Activated CD8-positive, alpha-beta T cell treated with anti-CD3 and anti-CD28 coated beads, Interleukin-2, amount 10 ng/mL, durations not matched to agents 7 days and 5 days (primary cell): ENCODE measurements around the gene OLFM3. TPM values are rescaled to one million over a fixed set of nuclear protein-coding genes. Genes with fewer than 3 reads are reported as not detected.

ENCODE experiments used
- ATAC-seq: fragments of 150-1000 bp; cut with Tn5 transposase; one replicate; pipeline ENCODE4 v1.10.0; 2021; ENCODE audit warnings: moderate library complexity
- CTCF ChIA-PET: fragments of 350-600 bp; sonication (Branson Sonifier 250); formaldehyde crosslinking; loops from one replicate; lab custom pipeline; 2021; ENCODE audit warnings: antibody characterized with exemption; lab: Charles Lee
- POLR2A ChIA-PET: fragments of 350-600 bp; sonication (Branson Sonifier 250); formaldehyde crosslinking; loops from one replicate; lab custom pipeline; 2021; ENCODE audit warnings: antibody characterized with exemption; lab: Charles Lee
- DNase-seq: peaks from one replicate; pipeline ENCODE4 v3.0.0-alpha.2; 2020
- H3K27ac Mint-ChIP-seq: one replicate; pipeline ENCODE4 v1.8.0; 2021; ENCODE audit warnings: mild to moderate bottlenecking, mixed read lengths
- H3K27me3 Mint-ChIP-seq: one replicate; pipeline ENCODE4 v1.8.0; 2021; ENCODE audit warnings: low read depth, mixed read lengths
- H3K36me3 Mint-ChIP-seq: one replicate; pipeline ENCODE4 v1.8.0; 2021; ENCODE audit warnings: low read depth, mixed read lengths
- H3K4me1 Mint-ChIP-seq: one replicate; pipeline ENCODE4 v1.8.0; 2021; ENCODE audit warnings: low read depth, mixed read lengths
- H3K4me3 Mint-ChIP-seq: one replicate; pipeline ENCODE4 v1.8.0; 2021; ENCODE audit warnings: mild to moderate bottlenecking, mixed read lengths
- H3K9me3 Mint-ChIP-seq: one replicate; pipeline ENCODE4 v1.8.0; 2022; ENCODE audit warnings: mixed read lengths; ENCODE audit not compliant: insufficient read depth
- total RNA-seq, 2 experiments: library from RNA; stranded (reverse); gene quantifications; one replicate each; pipeline ENCODE4 v1.2.3, GENCODE V29; 2021

OLFM3 gene
- total RNA-seq, 2 experiments from 2014 or later = not detected

GRCh38 chr1:101905283-101905835 lies 91.4 kb downstream of the OLFM3 start:
- no peak overlapping the region for H3K4me3 Mint-ChIP-seq
- no peak for ATAC-seq
- no peak overlapping the region for H3K27ac Mint-ChIP-seq
- POLR2A ChIA-PET = no interaction called here
- no peaks in the 10 kb centered on the region for H3K9me3 Mint-ChIP-seq
- no peak for DNase-seq
- H3K36me3 Mint-ChIP-seq = no peaks in the 10 kb centered on the region
- no peaks in the 10 kb centered on the region for H3K4me1 Mint-ChIP-seq
- CTCF ChIA-PET = no interaction called here
- no peaks in the 10 kb centered on the region for H3K27me3 Mint-ChIP-seq

- Mint-ChIP-seq H3K27ac (no peak overlapping the region), H3K9me3 (no peaks in the 10 kb centered on the region), H3K4me1 (no peaks in the 10 kb centered on the region), H3K36me3 (no peaks in the 10 kb centered on the region), H3K4me3 (no peak overlapping the region), H3K27me3 (no peaks in the 10 kb centered on the region)
- POLR2A ChIA-PET = no interaction called here
- no peak for ATAC-seq
- no peak for DNase-seq
- CTCF ChIA-PET = no interaction called here
Measured at GRCh38 chr1:101902199-101902598, 94.5 kb downstream of the OLFM3 start.

GRCh38 chr1:101898137-101898536 lies 98.6 kb downstream of the OLFM3 start:
- Mint-ChIP-seq H3K4me3 (no peak overlapping the region), H3K36me3 (no peaks in the 10 kb centered on the region), H3K27me3 (no peaks in the 10 kb centered on the region), H3K4me1 (no peaks in the 10 kb centered on the region), H3K9me3 (no peaks in the 10 kb centered on the region), H3K27ac (no peak overlapping the region)
- CTCF ChIA-PET = no interaction called here
- DNase-seq = no peak
- ATAC-seq = no peak
- POLR2A ChIA-PET = no interaction called here

- POLR2A ChIA-PET = no interaction called here
- Mint-ChIP-seq H3K4me3 (no peak overlapping the region), H3K27ac (no peak overlapping the region), H3K27me3 (no peaks in the 10 kb centered on the region), H3K9me3 (no peaks in the 10 kb centered on the region), H3K4me1 (no peaks in the 10 kb centered on the region), H3K36me3 (no peaks in the 10 kb centered on the region)
- CTCF ChIA-PET = no interaction called here
- DNase-seq (no peak), ATAC-seq (no peak)
Measured at GRCh38 chr1:101884621-101885020, 112.1 kb downstream of the OLFM3 start.

GRCh38 chr1:101875891-101876290 lies 120.8 kb downstream of the OLFM3 start:
- Mint-ChIP-seq H3K27ac (no peak overlapping the region), H3K4me3 (no peak overlapping the region), H3K9me3 (no peaks in the 10 kb centered on the region), H3K27me3 (no peaks in the 10 kb centered on the region), H3K36me3 (no peaks in the 10 kb centered on the region), H3K4me1 (no peaks in the 10 kb centered on the region)
- POLR2A ChIA-PET = no interaction called here
- DNase-seq = no peak
- ATAC-seq = no peak
- CTCF ChIA-PET = no interaction called here

- Mint-ChIP-seq H3K4me1 (no peaks in the 10 kb centered on the region), H3K9me3 (no peaks in the 10 kb centered on the region), H3K36me3 (no peaks in the 10 kb centered on the region), H3K27me3 (no peaks in the 10 kb centered on the region), H3K27ac (no peak overlapping the region), H3K4me3 (no peak overlapping the region)
- CTCF ChIA-PET = no interaction called here
- DNase-seq (no peak), ATAC-seq (no peak)
- POLR2A ChIA-PET = no interaction called here
Measured at GRCh38 chr1:101873672-101874071, 123.1 kb downstream of the OLFM3 start.

- Mint-ChIP-seq H3K4me3 (no peak overlapping the region), H3K9me3 (no peaks in the 10 kb centered on the region), H3K4me1 (no peaks in the 10 kb centered on the region), H3K27ac (no peak overlapping the region), H3K36me3 (no peaks in the 10 kb centered on the region), H3K27me3 (no peaks in the 10 kb centered on the region)
- ChIA-PET POLR2A (no interaction called here), CTCF (no interaction called here)
- ATAC-seq (no peak), DNase-seq (no peak)
Measured at GRCh38 chr1:101859941-101860340, 136.8 kb downstream of the OLFM3 start.

GRCh38 chr1:101854271-101854670 lies 142.5 kb downstream of the OLFM3 start:
- CTCF ChIA-PET = no interaction called here
- no peak overlapping the region for H3K27ac Mint-ChIP-seq
- ATAC-seq (no peak), DNase-seq (no peak)
- H3K9me3 Mint-ChIP-seq = no peaks in the 10 kb centered on the region
- no peaks in the 10 kb centered on the region for H3K36me3 Mint-ChIP-seq
- POLR2A ChIA-PET = no interaction called here
- H3K4me1 Mint-ChIP-seq = no peaks in the 10 kb centered on the region
- no peaks in the 10 kb centered on the region for H3K27me3 Mint-ChIP-seq
- H3K4me3 Mint-ChIP-seq = no peak overlapping the region

GRCh38 chr1:101852936-101853335 lies 143.8 kb downstream of the OLFM3 start:
- POLR2A ChIA-PET = no interaction called here
- no peak for DNase-seq
- no peak overlapping the region for H3K27ac Mint-ChIP-seq
- no peak overlapping the region for H3K4me3 Mint-ChIP-seq
- no peaks in the 10 kb centered on the region for H3K27me3 Mint-ChIP-seq
- no peaks in the 10 kb centered on the region for H3K9me3 Mint-ChIP-seq
- CTCF ChIA-PET = no interaction called here
- no peaks in the 10 kb centered on the region for H3K36me3 Mint-ChIP-seq
- no peak for ATAC-seq
- H3K4me1 Mint-ChIP-seq = no peaks in the 10 kb centered on the region

- no peaks in the 10 kb centered on the region for H3K9me3 Mint-ChIP-seq
- H3K27me3 Mint-ChIP-seq = no peaks in the 10 kb centered on the region
- H3K36me3 Mint-ChIP-seq = no peaks in the 10 kb centered on the region
- POLR2A ChIA-PET = no interaction called here
- no peaks in the 10 kb centered on the region for H3K4me1 Mint-ChIP-seq
- DNase-seq (no peak), ATAC-seq (no peak)
- H3K27ac Mint-ChIP-seq = no peak overlapping the region
- no peak overlapping the region for H3K4me3 Mint-ChIP-seq
- CTCF ChIA-PET = no interaction called here
Measured at GRCh38 chr1:101849356-101849755, 147.4 kb downstream of the OLFM3 start.

GRCh38 chr1:101847626-101848025 lies 149.1 kb downstream of the OLFM3 start:
- H3K9me3 Mint-ChIP-seq = no peaks in the 10 kb centered on the region
- no peak overlapping the region for H3K27ac Mint-ChIP-seq
- no peak for DNase-seq
- ATAC-seq = no peak
- H3K27me3 Mint-ChIP-seq = no peaks in the 10 kb centered on the region
- ChIA-PET POLR2A (no interaction called here), CTCF (no interaction called here)
- H3K4me1 Mint-ChIP-seq = no peaks in the 10 kb centered on the region
- H3K4me3 Mint-ChIP-seq = no peak overlapping the region
- H3K36me3 Mint-ChIP-seq = no peaks in the 10 kb centered on the region

GRCh38 chr1:101846820-101847219 lies 149.9 kb downstream of the OLFM3 start:
- POLR2A ChIA-PET = no interaction called here
- H3K36me3 Mint-ChIP-seq = no peaks in the 10 kb centered on the region
- ATAC-seq (no peak), DNase-seq (no peak)
- no peaks in the 10 kb centered on the region for H3K4me1 Mint-ChIP-seq
- H3K27ac Mint-ChIP-seq = no peak overlapping the region
- H3K27me3 Mint-ChIP-seq = no peaks in the 10 kb centered on the region
- CTCF ChIA-PET = no interaction called here
- no peak overlapping the region for H3K4me3 Mint-ChIP-seq
- no peaks in the 10 kb centered on the region for H3K9me3 Mint-ChIP-seq

GRCh38 chr1:101843160-101843559 lies 153.6 kb downstream of the OLFM3 start:
- POLR2A ChIA-PET = no interaction called here
- no peaks in the 10 kb centered on the region for H3K36me3 Mint-ChIP-seq

More at GRCh38 chr1:101843160-101843559, 153.6 kb downstream of the OLFM3 start:
- DNase-seq (no peak), ATAC-seq (no peak)
- Mint-ChIP-seq H3K4me3 (no peak overlapping the region), H3K9me3 (no peaks in the 10 kb centered on the region), H3K27ac (no peak overlapping the region), H3K27me3 (no peaks in the 10 kb centered on the region), H3K4me1 (no peaks in the 10 kb centered on the region)
- CTCF ChIA-PET = no interaction called here
